Fibroblast of mammary gland (primary cell): ENCODE results near the gene PCCB.
A peak's percentile ranks its signal among the peaks of the same experiment; 100 is the strongest.

Experiments
- DNase-seq: peaks from one replicate; pipeline ENCODE4 v3.0.0-alpha.2; 2010; ENCODE audit warnings: low read depth
- H3K4me3 ChIP-seq: 2 replicates; pipeline ENCODE4 v1.5.1; 2011; ENCODE audit warnings: low read depth, mild to moderate bottlenecking, low read length, moderate library complexity; ENCODE audit not compliant: control insufficient read depth
- CTCF ChIP-seq: conservative IDR thresholded peaks from 2 replicates; pipeline ENCODE4 v1.5.1; 2011; ENCODE audit warnings: low read depth, low read length, inconsistent platforms; ENCODE audit not compliant: control insufficient read depth, insufficient read depth

Gene PCCB

GRCh38 chr3:136247855-136248590, 2.1 kb upstream of the PCCB start:
- no peak overlapping the region for H3K4me3 ChIP-seq
- DNase-seq = no peak
- TF ChIP-seq CTCF = no peak

GRCh38 chr3:136249091-136249490, 1.0 kb upstream of the PCCB start:
- DNase-seq = no peak
- no peak overlapping the region for H3K4me3 ChIP-seq
- TF ChIP-seq CTCF = no peak

GRCh38 chr3:136249593-136249992, 547 bp upstream of the PCCB start:
- H3K4me3 ChIP-seq = peak overlapping the region; percentile 77
- no peak for TF ChIP-seq CTCF
- DNase-seq = no peak

- peak; percentile 18 for TF ChIP-seq CTCF
- DNase-seq = peak; percentile 63
- peak overlapping the region; percentile 77 for H3K4me3 ChIP-seq
Measured at GRCh38 chr3:136250903-136251460, 842 bp downstream of the PCCB start.

- H3K4me3 ChIP-seq = peak overlapping the region; percentile 77
- DNase-seq = no peak
- TF ChIP-seq CTCF = no peak
Measured at GRCh38 chr3:136251511-136251910, 1.4 kb downstream of the PCCB start.

- DNase-seq = no peak
- H3K4me3 ChIP-seq = no peak overlapping the region
- no peak for TF ChIP-seq CTCF
Measured at GRCh38 chr3:136255672-136256406, 5.7 kb downstream of the PCCB start.
